Activated naive CD8-positive, alpha-beta T cell treated with anti-CD3 and anti-CD28 coated beads, Interleukin-2, amount 10 ng/mL, durations not matched to agents 7 days and 5 days (primary cell): ENCODE data around the gene GMPS. TPM values are rescaled to one million over a fixed set of nuclear protein-coding genes. Genes with fewer than 3 reads are reported as not detected.
"Not testable (repeated sequence)": the region's sequence is repeated elsewhere in the genome, so short reads cannot be mapped to it uniquely, and the experiment has no call there.

Source experiments
- ATAC-seq: fragments of 150-1000 bp; cut with Tn5 transposase; one replicate; pipeline ENCODE4 v1.10.0; 2021; ENCODE audit warnings: low read depth, moderate library complexity
- POLR2A ChIA-PET: fragments of 350-600 bp; sonication (Branson Sonifier 250); formaldehyde crosslinking; loops from one replicate; lab custom pipeline; 2021; ENCODE audit warnings: antibody characterized with exemption; lab: Charles Lee
- DNase-seq: peaks from one replicate; pipeline ENCODE4 v3.0.0; 2021
- H3K27ac Mint-ChIP-seq: one replicate; pipeline ENCODE4 v1.8.0; 2022; ENCODE audit warnings: mild to moderate bottlenecking, mixed read lengths
- H3K27me3 Mint-ChIP-seq: one replicate; pipeline ENCODE4 v1.8.0; 2022; ENCODE audit warnings: mild to moderate bottlenecking, moderate library complexity, mixed read lengths
- H3K36me3 Mint-ChIP-seq: one replicate; pipeline ENCODE4 v1.8.0; 2021; ENCODE audit warnings: mild to moderate bottlenecking, mixed read lengths
- H3K4me1 Mint-ChIP-seq: one replicate; pipeline ENCODE4 v1.8.0; 2021; ENCODE audit warnings: mixed read lengths
- H3K4me3 Mint-ChIP-seq: one replicate; pipeline ENCODE4 v1.8.0; 2022; ENCODE audit warnings: mild to moderate bottlenecking, moderate library complexity, mixed read lengths
- H3K9me3 Mint-ChIP-seq: one replicate; pipeline ENCODE4 v1.8.0; 2021; ENCODE audit warnings: mixed read lengths
- total RNA-seq, 2 experiments: library from RNA; stranded (reverse); gene quantifications; one replicate each; pipeline ENCODE4 v1.2.3, GENCODE V29; 2021

GMPS gene
- 10 to 100 TPM; 84.0 to 86.8 TPM for total RNA-seq

DNA sequence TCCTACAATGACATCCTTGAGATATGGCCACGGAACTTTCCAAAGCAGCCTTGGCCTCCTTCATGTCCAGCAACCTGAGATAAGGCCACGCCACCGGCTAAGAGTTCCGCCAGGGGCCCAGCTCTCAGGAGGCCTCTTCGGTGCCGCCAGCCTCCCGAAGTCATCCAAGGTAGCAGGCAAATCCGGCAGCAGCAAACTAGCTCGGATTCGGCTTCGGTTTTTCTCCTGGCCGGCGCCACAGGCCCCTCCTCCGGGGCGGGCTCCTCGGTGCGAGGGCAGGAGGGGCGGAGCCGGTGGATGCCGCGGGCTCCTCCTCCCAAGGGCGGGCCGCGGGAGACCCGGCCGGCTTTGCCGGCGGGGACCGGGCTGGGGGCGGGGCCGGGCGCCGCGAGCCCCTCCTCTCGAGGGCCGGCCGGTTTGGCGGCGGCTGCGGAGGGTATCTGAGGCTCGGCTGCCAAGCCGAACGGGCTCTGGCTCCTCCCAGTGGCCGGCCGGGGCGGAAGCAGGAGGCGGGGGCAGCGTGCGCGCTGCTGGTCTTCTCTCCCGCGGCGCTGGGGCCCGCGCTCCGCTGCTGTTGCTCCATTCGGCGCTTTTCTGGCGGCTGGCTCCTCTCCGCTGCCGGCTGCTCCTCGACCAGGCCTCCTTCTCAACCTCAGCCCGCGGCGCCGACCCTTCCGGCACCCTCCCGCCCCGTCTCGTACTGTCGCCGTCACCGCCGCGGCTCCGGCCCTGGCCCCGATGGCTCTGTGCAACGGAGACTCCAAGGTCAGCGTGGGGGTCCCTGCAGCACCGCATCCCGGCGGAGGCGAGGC lies at the start of gene GMPS:
TSS of gene GMPS (plus strand) at position 518 of the 812 bp plus-strand sequence. CDS start at position 739, 221 bp downstream.
- peak; percentile 99 for DNase-seq
- H3K4me3 Mint-ChIP-seq: peak within 1 kb of the TSS; percentile 100
- peaks cover 1% of the 10 kb centered on the region for H3K27me3 Mint-ChIP-seq
- no peaks in the 10 kb centered on the region for H3K9me3 Mint-ChIP-seq
- H3K4me1 Mint-ChIP-seq: peaks cover 15% of the 10 kb centered on the region
- POLR2A ChIA-PET: interaction anchor here (0.6 to 4.4 kb wide), 8 partner anchors 9 to 1290 kb away, joined by 3 to 41 read pairs (median 5); partner anchors contain the start of genes C3orf33, CCNL1 and SLC33A1
- H3K36me3 Mint-ChIP-seq: peaks cover 3% of the 10 kb centered on the region
- ATAC-seq: peak; percentile 91
- H3K27ac Mint-ChIP-seq: peak within 1 kb of the TSS; percentile 98

- not testable (repeated sequence) for H3K9me3 Mint-ChIP-seq, H3K4me1 Mint-ChIP-seq, H3K27ac Mint-ChIP-seq
Measured at GRCh38 chr3:155828490-155829098, 41.9 kb upstream of the GMPS start.

GRCh38 chr3:155835341-155836071 lies 34.9 kb upstream of the GMPS start:
- peaks cover 3% of the 10 kb centered on the region for H3K4me1 Mint-ChIP-seq
- no peaks in the 10 kb centered on the region for H3K27me3 Mint-ChIP-seq
- no peak for DNase-seq
- peaks cover 4% of the 10 kb centered on the region for H3K9me3 Mint-ChIP-seq
- ATAC-seq: no peak
- no peak overlapping the region for H3K27ac Mint-ChIP-seq
- POLR2A ChIA-PET: interaction anchor here (0.7 to 0.8 kb wide), 2 partner anchors 18 to 26 kb away, joined by 3 to 4 read pairs; partner anchors contain the start of gene SLC33A1
- H3K36me3 Mint-ChIP-seq: peaks cover 19% of the 10 kb centered on the region
- no peak overlapping the region for H3K4me3 Mint-ChIP-seq

More at GRCh38 chr3:155828490-155829098, 41.9 kb upstream of the GMPS start:
- H3K27me3 Mint-ChIP-seq, H3K36me3 Mint-ChIP-seq, DNase-seq, ATAC-seq, H3K4me3 Mint-ChIP-seq, POLR2A ChIA-PET: not testable (repeated sequence)

- H3K4me3 Mint-ChIP-seq: no peak overlapping the region
- DNase-seq: no peak
- H3K9me3 Mint-ChIP-seq: no peaks in the 10 kb centered on the region
- no peak overlapping the region for H3K27ac Mint-ChIP-seq
- no peaks in the 10 kb centered on the region for H3K27me3 Mint-ChIP-seq
- no peak for ATAC-seq
- peaks cover 15% of the 10 kb centered on the region for H3K36me3 Mint-ChIP-seq
- POLR2A ChIA-PET: interaction anchor here (0.9 kb wide), 1 partner anchor 10 kb away, joined by 4 read pairs; the partner anchor contains the start of gene SLC33A1
- peaks cover 24% of the 10 kb centered on the region for H3K4me1 Mint-ChIP-seq
Measured at GRCh38 chr3:155843569-155843968, 26.9 kb upstream of the GMPS start.

GRCh38 chr3:155846119-155846518 lies 24.3 kb upstream of the GMPS start:
- no peak overlapping the region for H3K27ac Mint-ChIP-seq
- no peaks in the 10 kb centered on the region for H3K9me3 Mint-ChIP-seq
- H3K27me3 Mint-ChIP-seq: no peaks in the 10 kb centered on the region
- ATAC-seq (no peak), DNase-seq (no peak)
- POLR2A ChIA-PET: interaction anchor here (0.7 kb wide), 1 partner anchor 19 kb away, joined by 3 read pairs; no protein-coding TSS in a partner anchor
- peaks cover 32% of the 10 kb centered on the region for H3K4me1 Mint-ChIP-seq
- peaks cover 20% of the 10 kb centered on the region for H3K36me3 Mint-ChIP-seq
- no peak overlapping the region for H3K4me3 Mint-ChIP-seq

DNA sequence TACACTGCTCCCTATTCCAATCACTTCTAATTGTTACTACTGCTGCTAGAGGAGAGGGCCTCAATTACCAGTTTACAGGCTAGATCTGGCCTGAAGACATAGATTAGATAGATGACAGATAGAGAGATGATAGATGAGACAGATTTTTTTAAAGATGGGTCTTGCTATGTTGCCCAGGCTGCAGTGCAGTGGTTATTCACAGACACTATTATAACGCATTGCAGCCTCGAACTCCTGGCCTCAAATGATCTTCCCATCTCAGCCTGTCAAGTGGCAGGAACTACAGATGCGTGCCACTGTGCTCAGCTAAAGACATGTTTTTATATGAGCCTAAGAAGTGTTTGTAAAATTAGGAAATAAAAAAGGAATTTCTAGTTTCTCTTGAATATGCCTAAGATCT lies 22.5 kb upstream of the GMPS start:
- Mint-ChIP-seq H3K4me3 (no peak overlapping the region), H3K36me3 (peaks cover 32% of the 10 kb centered on the region), H3K9me3 (no peaks in the 10 kb centered on the region), H3K4me1 (peaks cover 46% of the 10 kb centered on the region), H3K27ac (no peak overlapping the region), H3K27me3 (no peaks in the 10 kb centered on the region)
- no peak for DNase-seq
- POLR2A ChIA-PET: interaction anchor here (0.6 kb wide), 1 partner anchor 1299 kb away, joined by 3 read pairs; no protein-coding TSS in a partner anchor
- no peak for ATAC-seq

- not testable (repeated sequence) for ATAC-seq, H3K27ac Mint-ChIP-seq
- POLR2A ChIA-PET: interaction anchor here (0.7 kb wide), 1 partner anchor 20 kb away, joined by 3 read pairs; no protein-coding TSS in a partner anchor
Measured at GRCh38 chr3:155849404-155849803, 21.0 kb upstream of the GMPS start.

GRCh38 chr3:155852341-155852740 lies 18.1 kb upstream of the GMPS start:
- ATAC-seq (no peak), DNase-seq (no peak)
- Mint-ChIP-seq H3K27ac (peak overlapping the region; percentile 99), H3K9me3 (no peaks in the 10 kb centered on the region), H3K4me3 (peak overlapping the region; percentile 87), H3K36me3 (peaks cover 24% of the 10 kb centered on the region), H3K4me1 (peaks cover 41% of the 10 kb centered on the region), H3K27me3 (no peaks in the 10 kb centered on the region)
- POLR2A ChIA-PET: interaction anchor here (2.1 to 2.3 kb wide), 3 partner anchors 10 to 46 kb away, joined by 9 to 41 read pairs (median 17); partner anchors contain the start of genes C3orf33 and GMPS

More at GRCh38 chr3:155849404-155849803, 21.0 kb upstream of the GMPS start:
- H3K36me3 Mint-ChIP-seq: peaks cover 33% of the 10 kb centered on the region
- H3K4me3 Mint-ChIP-seq: peak overlapping the region; percentile 22
- peaks cover 40% of the 10 kb centered on the region for H3K4me1 Mint-ChIP-seq
- not testable (repeated sequence) for H3K27me3 Mint-ChIP-seq, DNase-seq, H3K9me3 Mint-ChIP-seq

DNA sequence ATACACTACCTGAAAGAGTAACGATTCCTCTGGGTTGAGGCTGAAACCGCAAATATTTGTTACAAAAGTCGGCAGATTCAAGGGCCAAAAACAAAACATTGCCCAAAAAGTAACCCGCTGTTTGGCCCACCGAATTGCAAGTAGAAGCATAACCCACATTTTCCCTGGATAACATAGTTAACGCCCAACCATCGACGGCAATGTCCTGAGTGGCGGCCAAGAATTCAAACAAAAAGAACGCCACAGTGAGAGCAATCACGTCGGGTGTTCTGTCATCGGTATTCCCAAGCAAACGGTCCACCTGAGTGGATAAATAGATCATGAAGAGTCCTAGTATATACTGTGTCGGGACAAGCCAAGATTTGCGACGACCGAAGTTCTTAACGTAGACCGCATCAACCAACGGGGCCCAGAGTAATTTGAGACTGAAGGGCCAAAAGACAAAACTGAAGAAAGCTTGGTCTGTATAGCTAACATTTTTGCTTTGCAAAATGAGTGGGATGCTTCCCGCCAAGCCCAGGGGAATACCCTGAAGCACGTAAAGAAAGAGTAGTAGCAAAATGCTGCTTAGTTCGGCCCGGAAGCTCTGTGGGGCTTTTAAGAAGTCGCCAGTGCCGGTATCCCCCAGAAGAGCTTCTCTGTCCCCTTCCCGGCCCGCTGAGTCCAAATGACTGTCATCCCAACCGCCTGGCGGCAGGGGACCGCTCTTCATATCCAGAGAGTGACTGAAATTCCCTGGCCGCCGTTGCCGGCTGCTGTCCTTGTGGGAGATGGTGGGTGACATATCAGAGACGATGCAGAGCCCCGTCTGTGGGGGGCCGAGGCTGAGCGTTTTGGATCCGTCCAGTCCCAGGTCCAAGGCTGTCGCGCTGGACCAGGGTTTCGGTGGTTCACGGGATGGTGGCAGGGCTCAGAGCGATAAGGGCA lies 17.0 kb upstream of the GMPS start:
- ATAC-seq: no peak
- H3K27ac Mint-ChIP-seq: peak overlapping the region; percentile 99

DNA sequence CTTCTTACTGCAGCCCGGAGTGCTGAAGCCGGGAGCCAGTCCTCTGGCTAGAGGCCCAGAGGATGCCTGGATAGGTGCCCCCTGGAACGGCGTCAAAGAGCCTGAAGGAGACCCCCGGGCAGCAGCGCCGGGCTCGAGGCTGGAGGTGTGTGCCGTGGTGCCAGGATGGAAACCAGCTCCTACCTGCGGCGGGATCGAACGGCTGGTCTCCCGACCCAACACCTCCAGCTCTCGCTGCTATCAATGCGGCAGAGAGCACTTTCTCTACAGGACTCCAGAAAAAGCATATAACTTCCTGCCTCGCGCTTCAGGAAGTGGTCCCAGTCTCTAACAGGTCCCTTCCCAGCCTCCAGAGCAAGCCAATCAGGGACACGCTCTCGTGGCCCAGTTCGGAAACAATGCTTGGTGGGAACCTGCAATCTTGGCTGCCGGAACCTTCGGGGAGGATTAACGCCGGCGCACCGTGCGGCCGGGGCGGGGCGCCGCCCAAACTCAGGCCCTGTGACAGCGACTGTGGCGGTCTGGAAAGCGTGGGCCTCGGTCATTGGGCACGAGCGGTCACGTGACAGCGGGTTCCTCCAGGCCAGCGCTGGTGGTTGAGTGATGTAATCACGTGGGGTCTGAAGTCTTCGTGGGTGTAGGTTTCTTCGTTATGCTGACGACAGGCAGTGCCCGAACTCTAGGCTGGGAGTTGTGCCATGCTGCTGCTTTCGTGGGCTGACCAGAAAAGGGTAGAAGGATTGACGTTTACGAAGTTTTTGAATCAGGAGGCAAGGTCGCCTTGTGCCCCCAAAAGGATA lies 16.1 kb upstream of the GMPS start, which contains the start of gene SLC33A1:
TSS of gene SLC33A1 (minus strand) at position 287 of the 800 bp plus-strand sequence. CDS start 430 bp downstream, outside the sequence.
- peaks cover 33% of the 10 kb centered on the region for H3K4me1 Mint-ChIP-seq

More for the DNA sequence above, 17.0 kb upstream of the GMPS start:
- Mint-ChIP-seq H3K4me3 (peak overlapping the region; percentile 87), H3K27me3 (no peaks in the 10 kb centered on the region), H3K4me1 (peaks cover 37% of the 10 kb centered on the region), H3K9me3 (no peaks in the 10 kb centered on the region), H3K36me3 (peaks cover 18% of the 10 kb centered on the region)
- DNase-seq: peak; percentile 62
- POLR2A ChIA-PET: interaction anchor here (0.6 to 2.3 kb wide), 10 partner anchors 9 to 1307 kb away, joined by 3 to 41 read pairs (median 4); partner anchors contain the start of genes C3orf33 and GMPS

GRCh38 chr3:155859859-155860258 lies 10.6 kb upstream of the GMPS start:
- Mint-ChIP-seq H3K4me3 (no peak overlapping the region), H3K36me3 (no peaks in the 10 kb centered on the region), H3K27ac (peak overlapping the region; percentile 14), H3K4me1 (peaks cover 32% of the 10 kb centered on the region), H3K27me3 (no peaks in the 10 kb centered on the region), H3K9me3 (no peaks in the 10 kb centered on the region)
- DNase-seq (no peak), ATAC-seq (peak; percentile 43)
- POLR2A ChIA-PET: no interaction called here

More for the DNA sequence above, 16.1 kb upstream of the GMPS start, which contains the start of gene SLC33A1:
- Mint-ChIP-seq H3K27ac (peak within 1 kb of the TSS; percentile 99), H3K9me3 (no peaks in the 10 kb centered on the region), H3K27me3 (no peaks in the 10 kb centered on the region), H3K36me3 (peaks cover 18% of the 10 kb centered on the region), H3K4me3 (peak within 1 kb of the TSS; percentile 87)
- POLR2A ChIA-PET: interaction anchor here (0.9 to 2.3 kb wide), 7 partner anchors 8 to 1306 kb away, joined by 3 to 41 read pairs (median 4); partner anchors contain the start of genes C3orf33 and GMPS
- peak; percentile 92 for ATAC-seq
- DNase-seq: peak; percentile 98
